Neural cell (in vitro differentiated cells): ENCODE results near the gene CCDC33.

ENCODE experiments used
- EP300 ChIP-seq: fragments of 450-650 bp; conservative IDR thresholded peaks from 2 replicates; pipeline ENCODE4 v1.6.1; 2014; ENCODE audit warnings: antibody characterized with exemption, mild to moderate bottlenecking, moderate library complexity; ENCODE audit not compliant: poor library complexity, severe bottlenecking
- EZH2 ChIP-seq: fragments of 200-600, 300-800 bp; shearing (Covaris generic), sonication (generic); IDR thresholded peaks from 2 replicates; pipeline ENCODE4 v1.6.1; 2014; ENCODE audit warnings: antibody characterized with exemption, low read length, borderline replicate concordance, mild to moderate bottlenecking; ENCODE audit not compliant: insufficient read depth, poor library complexity, severe bottlenecking
- POLR2AphosphoS5 ChIP-seq: IDR thresholded peaks from 2 replicates; pipeline ENCODE4 v1.6.1; 2012
- TAF1 ChIP-seq: IDR thresholded peaks from 2 replicates; pipeline ENCODE4 v1.6.1; 2012; ENCODE audit warnings: low read depth
- TF ChIP-seq, protein P1 (sequence below): fragments of 450-650 bp; IDR thresholded peaks from 2 replicates; pipeline ENCODE4 v1.5.1; 2014; ENCODE audit warnings: antibody characterized with exemption, mild to moderate bottlenecking, moderate library complexity; ENCODE audit not compliant: poor library complexity, severe bottlenecking

- TF ChIP-seq EZH2 (no peak), EP300 (no peak), TAF1 (no peak), POLR2AphosphoS5 (no peak)
- TF ChIP-seq, protein P1, sequence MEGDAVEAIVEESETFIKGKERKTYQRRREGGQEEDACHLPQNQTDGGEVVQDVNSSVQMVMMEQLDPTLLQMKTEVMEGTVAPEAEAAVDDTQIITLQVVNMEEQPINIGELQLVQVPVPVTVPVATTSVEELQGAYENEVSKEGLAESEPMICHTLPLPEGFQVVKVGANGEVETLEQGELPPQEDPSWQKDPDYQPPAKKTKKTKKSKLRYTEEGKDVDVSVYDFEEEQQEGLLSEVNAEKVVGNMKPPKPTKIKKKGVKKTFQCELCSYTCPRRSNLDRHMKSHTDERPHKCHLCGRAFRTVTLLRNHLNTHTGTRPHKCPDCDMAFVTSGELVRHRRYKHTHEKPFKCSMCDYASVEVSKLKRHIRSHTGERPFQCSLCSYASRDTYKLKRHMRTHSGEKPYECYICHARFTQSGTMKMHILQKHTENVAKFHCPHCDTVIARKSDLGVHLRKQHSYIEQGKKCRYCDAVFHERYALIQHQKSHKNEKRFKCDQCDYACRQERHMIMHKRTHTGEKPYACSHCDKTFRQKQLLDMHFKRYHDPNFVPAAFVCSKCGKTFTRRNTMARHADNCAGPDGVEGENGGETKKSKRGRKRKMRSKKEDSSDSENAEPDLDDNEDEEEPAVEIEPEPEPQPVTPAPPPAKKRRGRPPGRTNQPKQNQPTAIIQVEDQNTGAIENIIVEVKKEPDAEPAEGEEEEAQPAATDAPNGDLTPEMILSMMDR, result no peak
Observed at GRCh38 chr15:74318376-74319137, 82.4 kb downstream of the CCDC33 start.
